ENCODE measurements around the gene ZNF680. TPM values are rescaled to one million over a fixed set of nuclear protein-coding genes. Genes with fewer than 3 reads are reported as not detected.
A peak's percentile ranks its signal among the peaks of the same experiment; 100 is the strongest.
"Not testable (repeated sequence)": the region's sequence is repeated elsewhere in the genome, so short reads cannot be mapped to it uniquely, and the experiment has no call there.

The ZNF680 gene
- total and polyA plus RNA-seq, 2 of the 4 experiments (the other 2 are of a cell fraction) = 1.5 to 3.9 TPM

GRCh38 chr7:64569372-64570283 lies 6.8 kb upstream of the ZNF680 start:
- Histone ChIP-seq H3K4me2 (ENCODE audit: low read depth, low read length) (peak overlapping the region; percentile 37), H2AFZ (replicated peaks; ENCODE audit: low read length, poor library complexity) (peak overlapping the region; percentile 88), H4K5ac (ENCODE audit: low read depth, low read length) (peak overlapping the region; percentile 48; the same call in 1 of the 2 replicates), H3K27me3 (ENCODE audit: control insufficient read depth, insufficient read depth, low read length) (peaks cover 12% of the 10 kb centered on the region; the same call in 1 of the 2 replicates), H4K8ac (ENCODE audit: low read depth in 2 of 2, low read length in 2 of 2) (peak overlapping the region in 1 of 2 experiments; percentile 34; a peak in 1 of 4 replicates), H3K4me3 (ENCODE audit: insufficient read depth, low read depth, low read length) (peak overlapping the region; percentile 45)
- H2AK9ac ChIP-seq (replicated peaks; ENCODE audit: low read depth, low read length, poor library complexity); H3K4ac ChIP-seq (ENCODE audit: low read depth, low read length); H3K18ac ChIP-seq (ENCODE audit: low read depth, low read length); POLR2A ChIA-PET (ENCODE audit: unreplicated experiment); H2BK15ac ChIP-seq (ENCODE audit: low read depth, low read length); H4K20me1 ChIP-seq (ENCODE audit: insufficient read depth, low read length); H2BK120ac ChIP-seq (ENCODE audit: low read depth, low read length); H2AK5ac ChIP-seq (ENCODE audit: low read depth, low read length); H3K27ac ChIP-seq (ENCODE audit: insufficient read depth, low read length); H3K9me3 ChIP-seq (ENCODE audit: control insufficient read depth, insufficient read depth, low read length); BruUV-seq (replicated peaks); H3K9me1 ChIP-seq (ENCODE audit: insufficient read depth, low read length); H3K56ac ChIP-seq (ENCODE audit: extremely low read depth, insufficient read depth, low read length); H2BK20ac ChIP-seq (ENCODE audit: low read depth, low read length); in situ Hi-C loops (cut with MboI; ENCODE audit: low sequenced_read_pairs); dilution Hi-C loops (cut with HindIII; ENCODE audit: low sequenced_read_pairs, unreplicated experiment); CTCF ChIA-PET; DNase-seq; H3K9ac ChIP-seq (ENCODE audit: low read depth, low read length); H3K79me1 ChIP-seq (ENCODE audit: low read depth in 1 of 2, low read length in 2 of 2); intact Hi-C loops (cut with micrococcal nuclease); H2BK5ac ChIP-seq (ENCODE audit: low read depth, low read length, poor library complexity, severe bottlenecking); H3K4me1 ChIP-seq (ENCODE audit: control insufficient read depth, insufficient read depth, low read length); H3K14ac ChIP-seq (replicated peaks; ENCODE audit: low read depth, low read length); H3K36me3 ChIP-seq (ENCODE audit: control insufficient read depth, insufficient read depth, low read length); H4K91ac ChIP-seq (ENCODE audit: insufficient read depth, low read depth, low read length); H3K23ac ChIP-seq (ENCODE audit: low read depth, low read length): not testable (repeated sequence)
- TF ChIP-seq, protein P1, sequence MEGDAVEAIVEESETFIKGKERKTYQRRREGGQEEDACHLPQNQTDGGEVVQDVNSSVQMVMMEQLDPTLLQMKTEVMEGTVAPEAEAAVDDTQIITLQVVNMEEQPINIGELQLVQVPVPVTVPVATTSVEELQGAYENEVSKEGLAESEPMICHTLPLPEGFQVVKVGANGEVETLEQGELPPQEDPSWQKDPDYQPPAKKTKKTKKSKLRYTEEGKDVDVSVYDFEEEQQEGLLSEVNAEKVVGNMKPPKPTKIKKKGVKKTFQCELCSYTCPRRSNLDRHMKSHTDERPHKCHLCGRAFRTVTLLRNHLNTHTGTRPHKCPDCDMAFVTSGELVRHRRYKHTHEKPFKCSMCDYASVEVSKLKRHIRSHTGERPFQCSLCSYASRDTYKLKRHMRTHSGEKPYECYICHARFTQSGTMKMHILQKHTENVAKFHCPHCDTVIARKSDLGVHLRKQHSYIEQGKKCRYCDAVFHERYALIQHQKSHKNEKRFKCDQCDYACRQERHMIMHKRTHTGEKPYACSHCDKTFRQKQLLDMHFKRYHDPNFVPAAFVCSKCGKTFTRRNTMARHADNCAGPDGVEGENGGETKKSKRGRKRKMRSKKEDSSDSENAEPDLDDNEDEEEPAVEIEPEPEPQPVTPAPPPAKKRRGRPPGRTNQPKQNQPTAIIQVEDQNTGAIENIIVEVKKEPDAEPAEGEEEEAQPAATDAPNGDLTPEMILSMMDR (conservative IDR thresholded peaks at IDR 0.05; ENCODE audit: low read depth, low read length) = peak; percentile 29
- peak; percentile 78 for ATAC-seq (ENCODE audit: low read depth)
- 7% methylated on average over 25 of the region's 74 CpGs; no CpG with 5 or more reads in 1 of the 2 experiments for WGBS, 2 experiments (ENCODE audit: extremely low coverage in 2 of 2, insufficient read length in 1 of 2)
